Measurements from ENCODE around the gene SLC22A13. TPM values are rescaled to one million over a fixed set of nuclear protein-coding genes. Genes with fewer than 3 reads are reported as not detected.

Gene SLC22A13
- total and polyA plus RNA-seq, 10 of the 15 experiments (the other 5 are each of a cell fraction or from before 2014, with no cell fraction given), result 0.03 to 0.19 (median 0.11) TPM; not detected in 5

DNA sequence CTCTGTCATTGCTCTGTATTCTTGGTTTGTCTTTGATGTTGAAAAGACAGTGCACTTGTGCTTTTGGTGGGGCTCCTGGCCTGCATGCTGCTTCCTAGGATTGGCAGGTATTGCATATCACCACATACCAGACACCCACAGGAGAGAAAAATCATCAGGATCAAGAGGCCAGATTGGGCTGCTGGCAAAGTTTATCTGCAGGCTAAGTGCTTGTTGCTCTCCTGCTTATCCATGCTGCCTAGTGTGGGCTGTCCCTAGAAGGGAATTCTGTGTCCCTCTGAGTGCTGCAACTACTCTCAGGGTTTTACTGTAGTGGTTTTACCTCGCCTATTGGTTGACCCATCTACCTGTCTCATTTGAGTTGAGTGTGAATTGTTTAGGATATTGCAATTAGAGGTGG is 833 bp upstream of the SLC22A13 start:
- ChIA-PET POLR2A (no interaction called here), RAD21 (ENCODE audit: unreplicated experiment) (interaction anchor here (1.2 kb wide), 1 partner anchor 9 kb away, joined by 3 read pairs; no protein-coding TSS in a partner anchor), CTCF (no interaction called here), SMC1A (ENCODE audit: uncharacterized antibody, unreplicated experiment) (no interaction called here)
- no peak overlapping the region for H3K9ac ChIP-seq (ENCODE audit: control insufficient read depth, insufficient read depth, low read length)
- no peaks in the 10 kb centered on the region for H4K20me1 ChIP-seq (ENCODE audit: control insufficient read depth, insufficient read depth)
- no peak overlapping the region for H3K4me2 ChIP-seq (ENCODE audit: control insufficient read depth, insufficient read depth)
- in situ Hi-C loops (cut with MboI) (no loop called here), intact Hi-C loops (cut with micrococcal nuclease; ENCODE audit: unreplicated experiment) (no loop called here)
- H2AFZ ChIP-seq (ENCODE audit: control insufficient read depth, low read depth, low read length), result no peak overlapping the region
- DNase-seq (ENCODE audit: low read depth, low spot score), result no peak
- no peak for FAIRE-seq
- ATAC-seq, result no peak
- no peaks in the 10 kb centered on the region for H3K36me3 ChIP-seq (ENCODE audit: control insufficient read depth in 2 of 2, insufficient read depth in 2 of 2, low read length in 1 of 2)
- H3K4me1 ChIP-seq (ENCODE audit: control insufficient read depth, insufficient read depth, low read length), result peaks cover 14% of the 10 kb centered on the region
- WGBS (ENCODE audit: insufficient coverage, insufficient replicate concordance, low lambda C conversion rate, missing lambda C conversion rate), result 0% methylated on average over 1 of the region's 1 CpG
- H3K79me2 ChIP-seq (ENCODE audit: control insufficient read depth, insufficient read depth, low read length), result no peaks in the 10 kb centered on the region
- H3K27me3 ChIP-seq (replicated peaks in 1 of 2; ENCODE audit: control insufficient read depth in 2 of 2, insufficient read depth in 2 of 2, low read length in 1 of 2), result no peaks in the 10 kb centered on the region
- H3K27ac ChIP-seq (ENCODE audit: control insufficient read depth, insufficient read depth), result no peak overlapping the region
- no peak overlapping the region for H3K4me3 ChIP-seq
- no TSS peak for BruUV-seq (replicated peaks)
- no peak for TF ChIP-seq ASH2L (IDR thresholded peaks at IDR 0.05; ENCODE audit: borderline replicate concordance, low read depth)
- TF ChIP-seq LARP7 (IDR thresholded peaks at IDR 0.05), result no peak
- TF ChIP-seq, protein P1, sequence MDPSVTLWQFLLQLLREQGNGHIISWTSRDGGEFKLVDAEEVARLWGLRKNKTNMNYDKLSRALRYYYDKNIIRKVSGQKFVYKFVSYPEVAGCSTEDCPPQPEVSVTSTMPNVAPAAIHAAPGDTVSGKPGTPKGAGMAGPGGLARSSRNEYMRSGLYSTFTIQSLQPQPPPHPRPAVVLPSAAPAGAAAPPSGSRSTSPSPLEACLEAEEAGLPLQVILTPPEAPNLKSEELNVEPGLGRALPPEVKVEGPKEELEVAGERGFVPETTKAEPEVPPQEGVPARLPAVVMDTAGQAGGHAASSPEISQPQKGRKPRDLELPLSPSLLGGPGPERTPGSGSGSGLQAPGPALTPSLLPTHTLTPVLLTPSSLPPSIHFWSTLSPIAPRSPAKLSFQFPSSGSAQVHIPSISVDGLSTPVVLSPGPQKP (IDR thresholded peaks at IDR 0.05; ENCODE audit: low read depth, low read length), result no peak
- no peak for TF ChIP-seq NFYB (IDR thresholded peaks at IDR 0.05; ENCODE audit: insufficient read depth, low read depth, low read length)
- TF ChIP-seq SPI1 (IDR thresholded peaks at IDR 0.05; ENCODE audit: borderline replicate concordance, insufficient read depth, low read depth, low read length), result no peak
- no peak for TF ChIP-seq MYC (IDR thresholded peaks at IDR 0.05; ENCODE audit: insufficient read depth, insufficient read length, insufficient replicate concordance, low read length, severe bottlenecking)
- TF ChIP-seq CREM (IDR thresholded peaks at IDR 0.05; ENCODE audit: low read depth), result no peak
- TF ChIP-seq NR2C1 (IDR thresholded peaks at IDR 0.05), result no peak
- TF ChIP-seq, protein P2, sequence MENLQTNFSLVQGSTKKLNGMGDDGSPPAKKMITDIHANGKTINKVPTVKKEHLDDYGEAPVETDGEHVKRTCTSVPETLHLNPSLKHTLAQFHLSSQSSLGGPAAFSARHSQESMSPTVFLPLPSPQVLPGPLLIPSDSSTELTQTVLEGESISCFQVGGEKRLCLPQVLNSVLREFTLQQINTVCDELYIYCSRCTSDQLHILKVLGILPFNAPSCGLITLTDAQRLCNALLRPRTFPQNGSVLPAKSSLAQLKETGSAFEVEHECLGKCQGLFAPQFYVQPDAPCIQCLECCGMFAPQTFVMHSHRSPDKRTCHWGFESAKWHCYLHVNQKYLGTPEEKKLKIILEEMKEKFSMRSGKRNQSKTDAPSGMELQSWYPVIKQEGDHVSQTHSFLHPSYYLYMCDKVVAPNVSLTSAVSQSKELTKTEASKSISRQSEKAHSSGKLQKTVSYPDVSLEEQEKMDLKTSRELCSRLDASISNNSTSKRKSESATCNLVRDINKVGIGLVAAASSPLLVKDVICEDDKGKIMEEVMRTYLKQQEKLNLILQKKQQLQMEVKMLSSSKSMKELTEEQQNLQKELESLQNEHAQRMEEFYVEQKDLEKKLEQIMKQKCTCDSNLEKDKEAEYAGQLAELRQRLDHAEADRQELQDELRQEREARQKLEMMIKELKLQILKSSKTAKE (IDR thresholded peaks at IDR 0.05; ENCODE audit: low read depth, poor library complexity, severe bottlenecking), result no peak
- no peak for TF ChIP-seq ESRRA (IDR thresholded peaks at IDR 0.05; ENCODE audit: low read length)
- TF ChIP-seq ZNF622 (IDR thresholded peaks at IDR 0.05), result no peak
- no peak for TF ChIP-seq ZBED1 (IDR thresholded peaks at IDR 0.05; ENCODE audit: borderline replicate concordance)
- H3K9me3 ChIP-seq (replicated peaks; ENCODE audit: control insufficient read depth, insufficient read depth, low read length), result no peaks in the 10 kb centered on the region
